EH (cell line): ENCODE results near the gene WDR93.
A peak's percentile ranks its signal among the peaks of the same experiment; 100 is the strongest.

ENCODE experiments used
- DNase-seq: peaks from one replicate; pipeline ENCODE4 v3.0.0-alpha.2; 2015; ENCODE audit warnings: low read depth

Gene WDR93

DNA sequence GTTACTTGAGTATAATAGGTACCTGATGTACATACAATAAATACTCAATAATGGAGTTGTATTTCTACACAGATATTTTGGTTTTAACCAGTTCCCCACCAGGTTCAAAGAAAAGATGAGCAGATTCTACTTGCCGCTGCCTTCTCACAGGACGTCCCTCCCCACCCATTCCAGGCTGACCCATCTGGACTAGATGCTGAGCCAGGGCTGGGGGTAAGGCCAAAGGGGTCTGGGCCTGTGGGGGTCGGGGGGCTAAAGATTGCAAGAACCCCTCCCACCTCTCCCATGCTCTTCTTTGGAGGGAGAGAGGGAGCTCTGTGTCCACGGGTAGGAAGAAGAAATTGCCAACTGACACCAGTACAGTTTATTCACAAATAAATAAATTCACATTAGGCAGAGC is 58.9 kb downstream of the WDR93 start:
- DNase-seq = no peak

DNA sequence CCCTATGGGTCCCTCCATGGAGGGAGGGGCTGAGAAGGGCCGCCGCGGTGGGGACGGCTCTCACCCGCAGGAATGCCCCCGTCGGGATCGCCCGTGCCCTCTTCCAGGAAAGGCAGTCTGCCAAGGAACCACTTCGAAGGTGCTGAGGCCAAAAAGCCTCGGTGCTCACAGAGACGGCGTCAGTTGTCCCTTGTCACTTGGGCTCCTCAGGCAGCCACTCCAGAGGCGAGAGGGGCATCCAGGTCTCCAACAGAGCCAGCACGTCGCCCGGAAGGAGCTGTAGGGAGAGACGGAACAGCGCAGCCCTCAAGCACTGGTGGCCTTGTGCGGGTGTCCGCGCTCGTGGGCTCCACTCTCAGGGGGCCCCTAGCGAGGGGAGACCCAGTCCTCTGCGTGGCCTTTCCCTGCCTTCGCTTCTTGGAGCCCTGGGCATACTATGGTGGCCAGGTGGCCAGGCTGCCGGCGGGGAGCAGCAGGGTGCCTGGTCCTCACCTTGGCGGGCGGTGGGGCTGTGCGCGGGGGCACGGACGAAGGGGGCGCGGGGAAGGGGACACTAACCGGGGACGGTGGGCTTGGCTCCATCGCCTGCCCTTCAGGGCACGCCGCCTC is 59.4 kb downstream of the WDR93 start:
- no peak for DNase-seq

DNA sequence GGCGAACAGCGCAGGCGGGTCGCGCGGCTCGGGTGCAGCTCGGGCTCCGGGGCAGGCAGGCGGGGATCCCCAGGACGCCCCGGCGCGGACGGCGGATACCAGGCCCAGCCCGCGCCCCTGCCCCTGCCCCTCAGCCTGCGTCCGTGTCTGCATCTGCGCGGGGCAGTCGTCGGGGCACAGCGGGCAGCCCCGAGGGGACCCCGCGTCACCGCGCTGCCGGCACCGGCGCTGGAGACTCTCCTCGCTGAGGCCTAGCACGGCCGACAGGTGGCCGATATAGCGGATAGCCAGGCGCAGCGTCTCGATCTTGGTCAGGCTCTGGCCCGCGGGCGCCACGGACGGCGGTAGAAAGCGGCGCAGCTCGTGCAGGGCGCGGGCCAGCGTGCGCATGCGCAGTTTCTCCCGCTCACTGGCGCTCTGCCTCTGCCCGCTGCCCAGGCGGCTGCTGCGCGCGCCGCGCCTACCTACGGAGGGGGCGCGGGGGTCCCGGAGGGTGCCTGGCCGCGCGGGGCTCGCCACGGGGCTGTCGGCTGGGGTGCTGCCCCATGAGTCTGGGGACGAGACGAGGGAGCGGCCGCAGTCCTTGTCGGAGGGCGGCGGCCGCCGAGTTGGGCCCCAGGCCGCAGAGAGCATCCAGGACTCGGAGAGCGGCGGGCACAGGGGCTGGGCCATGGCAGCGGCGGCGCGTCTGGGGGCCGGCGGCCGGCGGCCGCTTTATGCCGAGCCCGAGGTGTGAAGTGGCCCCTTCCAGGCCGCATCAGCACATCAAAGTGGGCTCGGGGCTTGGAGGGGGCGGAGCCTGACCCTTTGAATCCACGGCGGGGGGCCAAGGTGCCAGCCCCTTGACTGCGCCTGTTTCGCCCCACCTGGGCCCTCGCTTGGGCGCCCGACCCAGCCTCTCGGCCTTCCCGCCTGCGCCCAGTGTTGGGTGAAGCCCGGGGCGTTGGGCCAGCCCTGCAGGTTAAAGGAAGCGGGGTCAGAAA is 60.2 kb downstream of the WDR93 start, which contains the start of gene MESP1:
Gene MESP1, minus strand, starts transcription at position 690 of the 983 bp plus-strand sequence. Its CDS starts 18 bp downstream, at position 672.
- DNase-seq = peak; percentile 92

DNA sequence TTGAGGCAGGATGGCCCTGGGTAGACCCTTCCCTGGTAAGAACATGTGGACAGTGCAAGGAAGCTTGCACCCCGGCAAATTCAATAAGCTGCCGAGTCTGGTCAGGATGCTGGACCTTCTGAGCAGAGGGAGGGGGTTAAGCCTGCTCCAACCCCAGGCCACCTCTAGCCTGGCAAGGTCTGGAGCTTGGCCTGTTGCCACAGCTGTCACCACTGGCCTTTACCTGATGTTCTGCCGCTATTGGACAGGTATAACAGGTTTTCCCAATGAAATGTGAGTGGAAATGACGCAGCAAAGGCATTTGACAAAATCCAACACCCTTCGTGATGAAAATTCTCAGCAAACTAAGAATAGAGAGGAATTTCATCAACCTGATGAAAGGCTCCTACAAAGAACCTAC is 61.1 kb downstream of the WDR93 start:
- no peak for DNase-seq

DNA sequence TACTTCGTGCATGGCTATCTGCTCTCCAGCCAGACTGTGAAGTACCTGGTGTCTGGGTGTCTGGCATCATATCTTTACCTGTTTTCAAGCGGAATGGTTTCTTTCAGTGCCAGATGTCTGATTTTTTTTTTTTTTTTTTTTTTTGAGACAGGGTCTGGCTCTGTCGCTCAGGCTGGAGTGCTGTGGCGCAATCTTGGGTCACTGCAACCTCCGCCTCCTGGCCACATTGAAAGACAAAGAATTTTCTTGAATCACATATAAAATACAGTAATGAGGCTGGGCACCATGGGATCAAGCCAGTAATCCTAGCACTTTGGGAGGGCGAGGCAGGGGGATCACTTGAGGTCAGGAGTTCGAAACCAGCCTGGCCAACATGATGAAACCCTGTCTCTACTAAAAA is 63.2 kb downstream of the WDR93 start:
- DNase-seq = no peak

DNA sequence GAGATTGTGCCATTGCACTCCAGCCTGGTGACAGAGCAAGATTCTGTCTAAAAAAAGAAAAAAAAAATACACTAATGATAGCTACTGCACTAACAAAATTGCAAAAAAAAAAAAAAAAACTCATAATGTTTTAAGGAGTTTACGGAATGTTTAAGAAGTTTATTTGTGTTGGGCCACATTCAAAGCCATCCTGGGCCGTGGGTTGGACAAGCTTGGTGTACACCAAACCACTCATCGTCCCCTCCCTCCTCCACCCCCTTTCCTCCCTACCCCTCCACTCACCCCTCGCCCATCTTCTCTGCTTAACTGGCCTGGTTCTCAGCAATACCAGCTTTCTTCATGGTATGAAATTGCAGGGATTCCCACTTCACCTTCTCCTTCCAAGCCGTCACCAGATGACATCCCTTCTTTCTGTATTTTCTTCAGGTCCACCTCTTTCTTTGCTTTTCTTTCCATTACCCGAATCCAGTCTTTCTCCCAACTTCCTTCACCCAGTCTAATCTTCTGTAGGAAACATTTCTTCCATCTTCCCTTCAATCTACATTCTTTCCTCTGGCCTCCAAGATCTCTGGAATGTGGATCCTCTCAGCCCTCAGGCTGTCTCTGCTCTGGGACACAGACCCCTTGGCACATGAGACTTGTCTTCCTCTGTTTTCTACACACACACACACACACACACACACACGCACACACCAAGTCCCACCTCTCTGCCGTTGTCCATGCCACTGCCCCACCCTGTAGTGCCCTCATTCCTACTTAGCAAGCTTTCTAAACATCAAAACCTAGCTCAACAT is 63.9 kb downstream of the WDR93 start:
- peak; percentile 87 for DNase-seq

DNA sequence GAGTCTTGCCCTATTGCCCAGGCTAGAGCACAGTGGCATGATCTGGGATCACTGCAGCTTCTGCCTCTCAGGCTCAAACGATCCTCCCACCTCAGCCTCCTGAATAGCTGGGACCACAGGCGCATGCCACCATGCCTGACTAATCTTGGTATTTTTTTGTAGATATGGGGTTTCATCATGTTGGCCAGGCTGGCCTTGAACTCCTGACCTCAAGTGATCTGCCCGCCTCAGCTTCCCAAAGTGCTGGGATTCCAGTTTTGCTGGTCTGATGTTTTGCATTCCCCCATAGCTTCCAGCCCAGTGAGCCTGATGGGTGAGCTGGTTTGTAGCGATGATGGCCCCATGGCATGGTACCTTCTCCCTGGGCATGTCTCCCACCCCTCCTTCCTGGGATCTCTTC is 65.1 kb downstream of the WDR93 start:
- peak; percentile 25 for DNase-seq

DNA sequence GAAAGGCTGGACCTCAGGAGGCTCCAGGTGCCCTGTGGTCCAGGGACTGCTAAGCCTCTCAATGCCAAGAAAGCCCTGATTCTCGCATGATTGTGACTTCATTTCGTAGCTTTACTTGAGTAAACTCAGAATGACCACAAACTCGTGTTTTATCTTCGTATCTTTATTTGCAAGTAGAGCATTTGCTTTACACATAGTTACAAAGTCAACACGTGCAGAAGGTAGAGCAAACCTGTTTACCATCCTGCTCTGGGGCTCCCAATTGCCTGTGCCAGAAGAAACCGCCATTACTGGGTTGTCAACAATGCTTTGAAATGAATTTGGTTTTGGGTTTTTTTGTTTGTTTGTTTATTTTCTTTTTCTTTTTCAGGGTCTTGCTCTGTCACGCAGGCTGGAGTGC is 66.3 kb downstream of the WDR93 start:
- no peak for DNase-seq

DNA sequence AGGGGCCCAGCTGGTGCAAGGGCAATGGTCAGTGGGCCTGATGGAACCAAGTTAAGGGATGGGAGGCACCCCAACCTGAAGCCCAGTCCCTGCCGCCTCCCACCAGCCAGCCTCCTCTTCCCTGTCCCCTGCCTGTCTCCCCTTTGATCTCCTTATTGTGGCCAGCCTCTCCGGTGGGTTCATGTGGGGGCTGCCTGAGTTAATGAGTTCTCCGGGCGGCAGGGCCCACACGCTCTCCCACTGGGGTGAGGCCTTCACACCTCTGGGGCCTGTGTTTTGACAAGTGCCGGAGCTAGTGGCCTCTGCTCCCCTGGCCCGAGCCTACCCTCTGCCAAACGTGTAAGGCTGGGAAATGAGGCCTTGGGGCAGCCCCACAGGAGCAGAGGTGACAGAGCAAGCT is 67.7 kb downstream of the WDR93 start:
- DNase-seq = no peak

DNA sequence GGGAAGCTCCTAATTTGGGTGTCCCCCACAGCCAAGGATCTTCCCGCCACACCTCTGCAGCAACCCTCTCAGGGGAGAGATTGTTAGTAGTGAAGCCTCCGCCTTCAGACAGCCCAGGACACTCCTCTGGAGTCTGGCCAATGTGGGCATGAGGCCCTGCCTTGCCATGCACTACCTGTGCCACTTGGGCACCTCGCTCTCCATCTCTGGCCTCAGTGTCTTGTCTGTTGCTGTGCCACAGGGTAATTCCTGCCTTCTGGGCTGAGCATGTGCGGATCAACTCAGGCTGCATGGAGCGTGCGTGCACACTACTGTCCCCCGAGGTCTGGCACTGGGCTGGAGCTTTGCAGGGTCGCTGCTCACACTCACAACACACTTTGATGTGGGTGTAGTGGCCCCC is 68.4 kb downstream of the WDR93 start:
- DNase-seq = no peak

DNA sequence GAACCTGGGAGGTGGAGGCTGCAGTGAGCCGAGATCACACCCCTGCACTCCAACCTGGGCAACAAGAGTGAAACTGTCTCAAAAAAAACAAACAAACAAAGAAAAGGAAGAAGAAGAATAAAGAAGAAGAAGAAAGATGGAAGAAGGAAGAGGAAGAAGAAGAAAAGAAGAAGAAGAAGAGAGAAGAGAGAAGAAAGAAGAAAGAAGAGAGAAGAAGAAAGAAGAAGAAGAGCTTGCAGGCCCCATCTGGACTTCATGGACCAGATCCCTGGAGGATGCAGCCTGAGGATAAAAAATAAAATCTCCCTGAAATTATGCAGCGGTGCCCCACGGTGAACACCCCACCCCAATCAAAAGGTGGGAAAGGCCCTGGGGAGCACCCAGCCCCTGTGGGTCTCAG is 69.2 kb downstream of the WDR93 start:
- no peak for DNase-seq

DNA sequence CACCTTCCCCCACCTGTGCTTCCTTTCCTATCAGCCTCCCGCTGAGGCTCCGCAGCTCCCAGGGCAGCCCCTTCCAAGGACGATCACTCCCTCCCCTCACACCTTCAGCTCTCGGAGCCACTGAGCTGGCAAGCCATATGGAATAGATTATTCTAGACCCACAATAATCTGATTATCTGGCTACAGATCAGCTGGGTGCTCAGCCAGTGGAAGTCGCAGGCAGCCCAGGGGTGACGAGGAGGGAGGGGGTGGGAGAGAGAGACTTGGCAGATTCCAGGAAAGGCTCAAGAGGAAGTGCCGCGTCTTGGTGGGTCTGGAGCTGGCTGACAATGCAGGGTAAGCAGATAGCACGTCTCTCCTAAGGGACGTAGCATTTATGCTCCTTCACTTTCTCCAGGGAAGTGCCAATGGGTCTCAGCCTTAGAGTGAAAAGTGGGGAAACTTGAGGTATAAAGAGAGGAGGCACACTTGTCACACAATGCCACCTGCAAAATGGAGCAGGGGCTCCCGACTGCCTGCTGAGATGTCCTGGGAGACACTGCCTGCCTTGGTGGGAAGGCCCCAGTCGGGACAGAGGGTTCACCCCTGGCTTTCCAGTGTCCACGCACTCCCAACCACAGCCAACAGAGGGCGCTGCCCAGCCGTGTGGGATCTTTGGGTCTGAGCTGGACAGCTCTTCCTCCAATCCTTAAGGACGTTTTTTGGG is 69.8 kb downstream of the WDR93 start:
- DNase-seq = peak; percentile 73

DNA sequence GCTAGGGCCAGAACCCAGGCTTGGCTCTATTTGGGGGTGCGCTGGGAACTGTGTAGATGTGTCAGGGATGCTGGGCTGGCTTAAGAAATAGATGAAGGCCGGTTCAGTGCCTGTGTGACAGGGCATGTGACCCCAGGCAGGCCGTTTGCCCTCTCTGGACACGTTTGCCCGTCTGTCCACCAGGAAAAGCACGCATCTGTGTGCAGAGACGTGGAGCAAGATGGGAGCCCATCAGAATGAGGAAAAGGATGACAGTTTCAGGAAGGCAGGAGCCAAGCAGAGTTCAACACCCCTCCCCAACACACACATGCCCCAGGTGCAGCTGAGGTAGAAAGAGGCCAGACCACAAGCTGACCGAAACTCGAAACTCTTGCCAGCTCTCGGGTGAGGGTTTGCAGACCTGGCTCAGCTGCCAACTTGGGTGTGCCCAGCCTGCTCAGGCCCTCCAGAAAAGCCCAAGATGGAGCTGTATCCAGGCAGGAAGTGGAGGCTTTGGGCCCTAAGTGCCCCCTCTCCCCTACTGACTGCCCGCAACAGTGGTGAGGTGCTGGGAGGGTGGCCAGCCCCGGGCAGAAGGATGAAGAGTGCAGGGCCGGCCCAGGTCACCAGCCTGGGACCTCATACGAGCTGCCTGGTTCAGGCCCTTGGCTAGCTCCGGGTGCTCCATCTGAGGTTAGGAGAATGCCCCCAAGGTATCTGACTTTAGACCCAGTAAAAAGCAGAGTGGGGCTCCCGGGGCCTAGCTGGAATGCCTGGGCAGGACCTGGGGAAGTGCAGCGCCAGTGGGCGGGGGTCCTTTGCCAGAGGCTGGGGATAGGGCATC is 70.6 kb downstream of the WDR93 start:
- DNase-seq = no peak

DNA sequence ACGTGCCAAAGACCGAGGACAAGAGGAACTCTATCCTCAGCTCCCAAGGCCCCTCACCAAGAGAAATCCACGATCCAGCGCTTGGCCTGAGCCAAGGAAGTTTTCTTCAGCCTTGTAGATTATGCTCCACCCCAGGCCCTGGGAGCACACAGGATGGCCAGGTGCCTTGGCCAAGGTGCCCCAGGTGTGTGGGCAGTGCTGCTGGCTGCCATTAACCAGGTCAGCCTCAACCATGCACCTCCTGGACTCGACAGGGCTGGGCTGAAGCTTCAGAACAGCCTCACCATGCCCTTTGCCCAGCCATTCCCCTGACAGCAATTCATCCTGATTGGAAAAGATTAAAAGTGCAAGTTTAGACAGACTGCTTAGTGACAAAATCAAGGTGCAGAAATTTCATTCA is 71.3 kb downstream of the WDR93 start:
- no peak for DNase-seq

DNA sequence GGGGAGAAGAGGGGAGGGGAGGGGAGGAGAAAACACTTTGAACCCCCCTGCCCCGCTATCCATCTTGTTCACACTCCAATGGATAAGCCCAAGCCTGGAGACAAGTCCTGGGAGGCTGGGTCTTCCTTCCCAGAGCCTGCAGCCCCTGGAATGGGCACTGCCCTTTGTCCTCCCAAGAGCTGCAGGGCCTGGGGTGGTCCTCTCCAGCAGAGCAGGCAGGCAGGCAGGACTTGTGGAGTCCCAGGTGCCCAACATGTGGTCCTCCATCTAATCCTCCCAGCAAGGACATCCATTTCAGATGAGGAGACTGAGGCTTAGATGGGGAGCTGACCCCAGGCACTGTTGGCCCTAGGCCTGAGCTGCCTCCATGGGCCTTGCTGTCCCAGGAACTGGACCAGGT is 75.1 kb downstream of the WDR93 start:
- no peak for DNase-seq

DNA sequence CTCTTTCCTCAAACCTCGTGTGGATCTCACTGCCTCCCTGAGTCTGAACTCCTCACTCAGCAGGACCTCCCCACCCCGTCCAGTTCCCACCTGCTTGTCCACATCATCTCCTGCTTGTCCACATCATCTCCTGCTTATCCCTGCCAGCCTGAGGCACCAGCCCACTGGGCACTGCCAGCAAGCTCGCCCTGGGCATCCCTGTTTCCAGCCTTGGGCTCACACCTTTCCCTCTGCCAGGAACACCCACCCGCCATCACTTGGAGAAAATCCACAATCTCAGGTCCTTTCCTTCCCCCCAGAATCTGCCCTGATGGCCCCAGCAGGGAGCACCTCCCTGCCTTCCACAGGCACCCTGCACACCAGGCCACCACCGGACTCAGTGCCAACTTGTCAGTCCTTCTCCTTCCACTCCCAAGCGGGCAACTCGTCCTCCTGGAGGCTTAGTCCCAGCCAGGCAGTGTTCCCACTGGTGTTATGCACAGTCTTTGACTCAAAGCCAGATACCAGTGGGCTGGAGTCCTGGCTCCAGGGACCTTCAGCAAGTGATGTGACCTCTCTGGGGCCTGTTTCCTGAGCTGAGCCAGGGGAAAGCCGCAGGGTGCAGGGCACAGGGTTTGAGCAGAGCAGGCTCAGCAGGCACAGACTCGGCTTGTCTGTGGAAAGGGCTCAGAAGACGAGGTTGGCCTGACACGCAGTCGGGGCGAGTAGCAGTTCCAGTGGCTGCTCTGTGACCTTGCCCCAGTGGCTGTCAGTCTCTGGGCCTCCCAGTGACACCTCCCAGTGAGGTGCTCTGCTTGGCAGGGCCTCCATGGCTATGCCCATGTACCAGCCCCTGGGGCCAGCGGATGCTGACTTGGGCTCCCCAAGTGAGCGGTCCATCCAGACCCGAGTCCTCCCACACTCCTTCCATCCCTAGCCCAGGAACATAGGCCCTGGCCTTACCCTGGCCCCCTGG is 76.0 kb downstream of the WDR93 start:
- DNase-seq = no peak

DNA sequence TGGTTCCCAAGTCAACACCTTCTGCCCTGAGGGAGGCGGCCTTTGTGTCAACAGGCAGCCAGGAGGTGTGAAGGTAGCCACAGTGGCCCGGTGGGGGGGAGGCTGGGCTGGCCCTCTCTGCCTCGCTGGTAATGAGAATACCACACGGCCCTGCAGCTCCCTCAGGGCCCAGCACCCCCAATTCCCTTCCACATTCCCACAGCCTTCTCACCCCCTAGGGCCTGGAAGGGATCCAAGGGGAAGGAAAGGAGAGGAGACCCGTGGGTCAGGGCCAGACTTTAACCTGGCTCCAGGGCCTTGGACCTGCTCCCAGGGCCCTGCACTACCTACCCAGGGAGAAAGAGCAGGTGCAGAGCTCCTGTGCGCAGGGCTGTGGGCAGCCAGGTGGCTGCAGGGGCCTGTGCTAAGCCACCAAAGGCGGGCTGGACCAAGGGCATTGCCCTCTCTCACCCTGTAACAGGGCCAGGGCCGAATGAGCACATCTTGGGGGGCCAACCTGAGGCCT is 76.9 kb downstream of the WDR93 start:
- no peak for DNase-seq

DNA sequence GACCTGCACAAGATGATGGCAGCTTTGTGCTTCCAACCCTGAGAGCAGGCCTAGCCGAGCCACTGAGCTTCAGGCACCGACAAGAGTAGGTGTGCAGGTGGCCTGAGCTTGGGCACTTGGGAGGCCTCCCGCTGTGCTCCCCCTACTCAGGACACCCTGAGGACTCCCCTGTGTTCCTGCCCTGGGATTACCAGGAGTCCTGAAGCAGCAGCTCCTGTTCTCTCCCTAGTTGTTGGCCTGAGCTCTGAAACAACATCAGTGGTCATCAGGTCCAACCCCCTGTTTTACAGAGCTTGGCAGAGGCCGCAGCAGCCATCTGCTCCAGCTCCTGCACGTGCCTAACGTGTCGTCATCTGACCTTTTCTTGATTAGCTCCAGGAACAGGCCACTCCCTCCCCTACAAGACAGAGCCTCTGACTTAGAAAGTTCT is 77.5 kb downstream of the WDR93 start:
- peak; percentile 50 for DNase-seq

DNA sequence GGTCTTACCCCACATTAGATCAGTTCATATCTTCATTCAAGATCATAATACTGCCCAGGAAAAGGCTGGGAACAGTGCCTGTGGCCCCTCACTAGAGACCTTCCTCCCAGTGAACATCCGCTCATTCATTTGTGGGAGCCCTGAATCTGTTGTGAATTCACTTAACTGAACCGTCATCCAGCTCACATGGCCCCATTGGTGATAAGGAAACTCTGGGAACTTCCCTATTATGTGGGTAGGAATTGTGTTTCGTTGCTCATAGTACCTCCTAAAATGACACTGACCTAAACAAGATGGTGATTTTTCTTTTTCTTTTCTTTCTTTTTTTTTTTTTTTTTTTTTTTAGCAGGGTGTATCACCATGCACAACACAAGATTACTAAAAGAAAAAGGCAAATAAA is 78.8 kb downstream of the WDR93 start:
- DNase-seq = no peak

DNA sequence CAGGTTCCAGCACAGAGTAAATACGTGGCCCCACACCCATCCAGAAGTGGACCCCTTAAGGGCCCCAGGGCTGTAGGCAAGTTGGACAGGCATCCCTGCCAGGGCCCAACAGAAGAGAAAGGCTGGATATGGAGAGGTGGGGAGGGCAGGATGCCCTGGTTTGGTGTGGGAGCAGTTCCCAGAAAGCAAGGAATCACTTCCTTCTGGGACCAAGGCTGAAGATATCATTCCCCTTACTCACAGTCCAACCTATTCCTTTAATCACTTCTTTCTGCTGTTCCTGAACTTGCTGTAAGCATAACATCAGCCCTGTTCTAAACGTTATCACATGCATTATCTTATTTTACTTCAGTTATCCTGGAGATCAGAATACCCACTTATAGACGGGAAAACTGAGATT is 79.4 kb downstream of the WDR93 start:
- peak; percentile 80 for DNase-seq
